Breast epithelium (tissue), 3 donors: ENCODE measurements around the gene ARHGAP10.

ENCODE experiments used
- CTCF ChIP-seq, 3 donors: fragments of 450-650 bp; IDR thresholded peaks; one replicate each; pipeline ENCODE4 v1.5.1; 2016 to 2017; ENCODE audit warnings: antibody characterized with exemption in 3 of 3, mild to moderate bottlenecking in 3 of 3, moderate library complexity in 3 of 3
- POLR2A ChIP-seq: fragments of 450-650 bp; IDR thresholded peaks from one replicate; pipeline ENCODE4 v1.6.1; 2016; ENCODE audit warnings: antibody characterized with exemption, mild to moderate bottlenecking, moderate library complexity
- POLR2AphosphoS5 ChIP-seq, 3 donors: sonication (generic); formaldehyde crosslinking; IDR thresholded peaks; one replicate each; pipeline ENCODE4 v1.6.1; 2017; ENCODE audit warnings: antibody characterized with exemption in 3 of 3

- peak; percentile 84 to 93 (median 88) for TF ChIP-seq CTCF (IDR thresholded peaks at IDR 0.05)
- TF ChIP-seq POLR2A, result no peak
- no peak for TF ChIP-seq POLR2AphosphoS5 (IDR thresholded peaks at IDR 0.05)
These were observed 23.8 kb upstream of the ARHGAP10 start for GRCh38 chr4:147707892-147708672.
